GM12872 (cell line): Measurements from ENCODE around the gene OVOL1.

Source experiments
- TF ChIP-seq, protein P1 (sequence below): IDR thresholded peaks from 3 replicates; pipeline ENCODE4 v1.5.1; 2011; ENCODE audit warnings: low read depth, mild to moderate bottlenecking, low read length, moderate library complexity; ENCODE audit not compliant: insufficient read depth

The OVOL1 gene

DNA sequence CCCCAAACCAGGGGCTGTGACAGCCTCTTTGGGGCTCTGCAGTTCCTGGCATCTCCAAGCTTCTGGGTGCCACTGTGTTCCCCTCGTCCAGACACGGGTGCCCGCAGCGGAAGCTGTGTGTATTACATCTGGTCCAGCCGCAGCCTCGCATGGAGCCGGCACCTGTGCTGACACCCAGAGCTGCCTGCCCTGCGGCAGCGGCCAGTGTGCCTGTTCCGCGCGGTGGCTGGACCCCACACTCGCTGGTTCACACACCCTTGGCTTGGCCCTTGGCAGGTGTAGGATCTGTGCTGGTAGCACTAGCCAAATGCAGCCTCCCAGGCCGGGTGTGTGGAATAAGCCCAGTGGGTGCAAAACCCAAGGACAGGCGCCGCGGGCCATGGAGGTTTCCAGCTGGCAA, 41.8 kb upstream of the OVOL1 start:
- TF ChIP-seq, protein P1, sequence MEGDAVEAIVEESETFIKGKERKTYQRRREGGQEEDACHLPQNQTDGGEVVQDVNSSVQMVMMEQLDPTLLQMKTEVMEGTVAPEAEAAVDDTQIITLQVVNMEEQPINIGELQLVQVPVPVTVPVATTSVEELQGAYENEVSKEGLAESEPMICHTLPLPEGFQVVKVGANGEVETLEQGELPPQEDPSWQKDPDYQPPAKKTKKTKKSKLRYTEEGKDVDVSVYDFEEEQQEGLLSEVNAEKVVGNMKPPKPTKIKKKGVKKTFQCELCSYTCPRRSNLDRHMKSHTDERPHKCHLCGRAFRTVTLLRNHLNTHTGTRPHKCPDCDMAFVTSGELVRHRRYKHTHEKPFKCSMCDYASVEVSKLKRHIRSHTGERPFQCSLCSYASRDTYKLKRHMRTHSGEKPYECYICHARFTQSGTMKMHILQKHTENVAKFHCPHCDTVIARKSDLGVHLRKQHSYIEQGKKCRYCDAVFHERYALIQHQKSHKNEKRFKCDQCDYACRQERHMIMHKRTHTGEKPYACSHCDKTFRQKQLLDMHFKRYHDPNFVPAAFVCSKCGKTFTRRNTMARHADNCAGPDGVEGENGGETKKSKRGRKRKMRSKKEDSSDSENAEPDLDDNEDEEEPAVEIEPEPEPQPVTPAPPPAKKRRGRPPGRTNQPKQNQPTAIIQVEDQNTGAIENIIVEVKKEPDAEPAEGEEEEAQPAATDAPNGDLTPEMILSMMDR, result no peak

DNA sequence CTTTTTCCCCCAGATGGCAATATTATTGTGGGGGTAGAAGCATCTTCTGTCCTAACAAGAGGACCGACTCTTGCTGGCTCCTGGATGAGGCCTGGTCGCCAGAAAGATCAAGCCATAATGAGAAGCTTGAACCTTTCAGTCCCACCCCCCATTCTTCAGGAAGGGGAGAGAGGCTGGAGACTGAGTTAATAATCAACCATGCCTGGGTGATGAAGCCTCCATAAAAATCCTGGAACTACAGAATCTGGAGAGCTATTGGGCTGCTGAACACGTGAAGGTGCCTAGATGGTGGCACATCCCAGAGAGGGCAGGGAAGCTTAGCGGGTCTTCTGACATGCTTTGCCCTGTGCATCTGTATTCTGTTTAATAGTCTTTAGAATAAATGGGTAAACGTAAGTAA, 22.4 kb upstream of the OVOL1 start:
- TF ChIP-seq, protein P1, result no peak

DNA sequence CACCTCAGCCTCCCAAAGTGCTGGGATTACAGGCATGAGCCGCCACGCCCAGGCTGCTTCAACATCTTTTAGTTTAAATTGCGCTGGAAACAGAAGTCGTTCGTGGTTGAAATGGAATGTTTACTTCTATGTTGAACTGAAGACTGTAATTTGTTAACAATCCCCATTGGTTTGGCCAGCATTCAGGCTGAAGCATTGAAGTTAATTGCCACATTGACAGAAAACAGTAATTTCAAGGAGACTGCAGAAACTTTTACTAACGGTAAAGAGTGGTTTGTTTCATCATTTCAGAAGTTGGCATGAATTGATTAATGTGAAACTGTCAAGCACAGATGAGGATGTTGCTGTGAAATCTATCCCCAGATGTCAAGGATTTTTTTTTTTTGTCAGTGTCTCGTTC, 20.3 kb upstream of the OVOL1 start:
- TF ChIP-seq, protein P1, result no peak

DNA sequence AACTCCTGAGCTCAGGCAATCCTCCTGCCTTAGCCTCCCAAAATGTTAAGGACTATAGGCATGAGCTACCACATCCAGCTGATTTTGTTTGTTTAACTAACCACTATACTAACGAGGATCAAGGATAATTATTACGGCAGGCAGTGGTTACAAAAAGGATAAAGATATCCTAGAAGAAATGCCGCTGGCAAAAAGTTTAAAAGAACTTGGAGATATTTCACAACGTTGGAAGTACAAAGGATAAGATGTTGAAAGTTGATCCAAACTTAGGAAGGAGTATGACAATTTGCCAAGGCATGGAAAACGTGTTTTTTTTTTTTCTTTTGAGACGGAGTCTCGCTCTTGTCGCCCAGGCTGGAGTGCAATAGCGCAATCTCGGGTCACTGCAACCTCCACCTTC, 19.5 kb upstream of the OVOL1 start:
- TF ChIP-seq, protein P1, result no peak

DNA sequence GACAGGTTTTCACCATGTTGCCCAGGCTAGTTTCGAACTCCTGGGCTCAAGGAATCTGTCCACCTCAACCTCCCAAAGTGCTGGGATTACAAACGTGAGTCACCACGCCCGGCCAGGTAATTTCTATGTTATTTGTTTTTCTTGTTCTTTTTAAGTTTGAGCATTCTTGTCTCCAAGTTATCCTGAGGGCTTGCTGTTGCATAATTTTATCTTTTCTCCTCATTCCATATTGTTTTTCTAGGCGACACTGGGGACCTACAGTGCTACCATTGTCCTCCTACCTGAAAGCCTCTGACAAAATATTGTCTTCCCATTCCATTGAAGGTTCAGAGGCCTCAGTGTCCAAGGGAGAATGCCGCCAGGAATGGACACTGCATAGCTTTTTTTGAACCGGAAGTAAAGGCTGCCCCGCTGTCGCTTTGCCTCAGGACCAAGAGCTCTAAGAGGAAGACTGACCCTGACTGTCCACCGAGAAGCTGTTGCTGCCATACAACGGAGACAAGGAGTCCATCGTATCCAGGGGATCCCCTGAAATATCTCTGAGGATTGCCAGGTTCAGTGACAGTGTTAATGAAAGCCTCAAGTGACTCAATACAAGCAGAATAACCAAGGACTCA, 15.8 kb upstream of the OVOL1 start:
- TF ChIP-seq, protein P1, result no peak

DNA sequence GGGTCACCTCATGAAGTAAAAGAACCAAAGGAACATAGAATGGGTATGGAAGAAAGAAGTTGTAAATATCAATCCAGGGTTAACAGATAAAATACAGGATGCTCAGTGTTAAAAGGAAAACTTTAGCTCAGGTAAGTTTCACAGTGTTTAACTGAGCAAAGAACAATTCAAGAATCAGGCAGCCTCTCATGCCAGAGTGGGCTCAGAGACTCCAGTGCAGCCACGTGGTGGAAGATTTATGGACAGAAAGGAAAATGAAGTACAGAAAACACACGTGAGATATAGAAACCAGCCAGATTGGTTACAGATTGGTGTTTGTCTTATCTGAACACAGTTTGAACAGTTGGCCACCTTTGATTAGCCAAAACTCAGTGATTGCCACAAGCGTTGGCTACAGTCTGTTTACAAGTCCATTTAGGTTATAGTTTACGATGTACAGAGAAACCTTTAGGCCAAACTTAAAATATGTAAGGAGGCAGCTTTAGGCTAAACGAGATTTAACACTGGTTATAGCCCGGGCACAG, 15.2 kb upstream of the OVOL1 start:
- TF ChIP-seq, protein P1, result no peak

DNA sequence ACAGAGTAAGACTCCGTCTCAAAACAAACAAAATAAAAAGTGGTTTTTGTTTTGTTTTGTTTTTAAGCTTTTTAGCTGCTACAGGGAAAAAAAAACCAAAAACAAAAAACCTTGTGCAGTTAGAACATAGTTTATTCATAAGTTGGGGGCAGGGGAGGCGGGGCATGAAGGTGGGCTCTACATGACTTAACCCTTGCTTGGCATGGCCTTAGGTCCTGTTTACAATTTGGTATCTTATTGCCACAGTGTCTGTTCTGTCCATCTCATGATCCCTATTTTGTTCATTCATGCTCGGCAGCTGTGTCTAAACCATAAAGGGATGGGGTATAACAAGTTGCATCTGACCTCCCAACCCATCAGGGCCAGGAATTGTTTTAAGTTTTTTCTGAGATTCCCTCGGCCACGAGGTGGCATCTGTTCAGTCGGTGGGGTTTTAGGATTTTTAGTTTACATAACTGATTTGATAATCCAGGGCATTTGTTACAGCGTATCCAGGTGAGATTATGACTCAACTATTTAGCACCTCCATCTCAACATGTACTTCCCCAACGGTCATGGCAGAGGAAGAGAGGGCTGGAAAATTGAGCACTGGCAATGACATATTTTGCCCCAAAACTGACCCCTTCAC, 13.0 kb upstream of the OVOL1 start:
- TF ChIP-seq, protein P1, result no peak
